Measurements from ENCODE around the gene DDA1. TPM values are rescaled to one million over a fixed set of nuclear protein-coding genes. Genes with fewer than 3 reads are reported as not detected.
"Not testable (repeated sequence)": the region's sequence is repeated elsewhere in the genome, so short reads cannot be mapped to it uniquely, and the experiment has no call there.

DDA1 gene
- total and polyA plus RNA-seq, 9 of the 15 experiments (the other 6 are each of a cell fraction or from before 2014, with no cell fraction given) = 1.4 to 83.8 (median 33.8) TPM

DNA sequence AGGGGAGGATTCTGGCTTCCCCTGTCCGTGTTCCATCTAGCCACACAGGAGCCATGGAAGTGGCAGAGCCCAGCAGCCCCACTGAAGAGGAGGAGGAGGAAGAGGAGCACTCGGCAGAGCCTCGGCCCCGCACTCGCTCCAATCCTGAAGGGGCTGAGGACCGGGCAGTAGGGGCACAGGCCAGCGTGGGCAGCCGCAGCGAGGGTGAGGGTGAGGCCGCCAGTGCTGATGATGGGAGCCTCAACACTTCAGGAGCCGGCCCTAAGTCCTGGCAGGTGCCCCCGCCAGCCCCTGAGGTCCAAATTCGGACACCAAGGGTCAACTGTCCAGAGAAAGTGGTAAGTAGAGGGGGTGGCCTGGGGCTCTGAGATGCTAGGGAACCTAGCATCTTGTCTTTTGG, 40.6 kb upstream of the DDA1 start:
- Histone ChIP-seq H3K9ac (ENCODE audit: insufficient read depth in 1 of 2, low read depth in 2 of 2, low read length in 2 of 2) (peak overlapping the region; percentile 81 to 91; a peak in 3 of 4 replicates), H2AFZ (ENCODE audit: low read depth, low read length) (no peak overlapping the region), H3K36me3 (ENCODE audit: control insufficient read depth, insufficient read depth, low read length) (peaks cover 34% of the 10 kb centered on the region), H3K27me3 (ENCODE audit: control insufficient read depth in 2 of 2, insufficient read depth in 2 of 2, low read length in 2 of 2) (no peaks in the 10 kb centered on the region), H3K9me3 (replicated peaks; ENCODE audit: control insufficient read depth, insufficient read depth, low read depth, low read length) (no peaks in the 10 kb centered on the region), H3K4me2 (ENCODE audit: insufficient read depth, low read length) (peak overlapping the region; percentile 91), H3K4me3 (peak overlapping the region; percentile 65), H3K4me1 (replicated peaks in 1 of 2; ENCODE audit: control insufficient read depth in 2 of 2, insufficient read depth in 2 of 2, low read length in 2 of 2) (peaks cover 3 to 13% of the 10 kb centered on the region in 2 experiments; a peak in 3 of 5 replicates), H3K27ac (ENCODE audit: extremely low read depth, low read depth, low read length) (peak overlapping the region; percentile 82; the same call in 2 of the 3 replicates), H3K79me2 (ENCODE audit: control insufficient read depth, insufficient read depth, low read length) (peaks cover 19% of the 10 kb centered on the region), H3K9me1 (ENCODE audit: control insufficient read depth, insufficient read depth, low read length) (no peaks in the 10 kb centered on the region), H4K20me1 (replicated peaks; ENCODE audit: control insufficient read depth, insufficient read depth, low read length) (no peaks in the 10 kb centered on the region)
- ATAC-seq (no peak), DNase-seq (ENCODE audit: extremely low read depth in 1 of 4, low spot score in 3 of 4) (no peak), FAIRE-seq (no peak)
- BruUV-seq (replicated peaks) = no TSS peak
- 90% methylated on average over 9 of the region's 13 CpGs for WGBS (ENCODE audit: insufficient coverage, low coverage, missing lambda C conversion rate)
- POLR2A ChIA-PET = interaction anchor here (2.7 kb wide), 1 partner anchor 13 kb away, joined by 12 read pairs; the partner anchor contains the start of gene ANKLE1
- in situ Hi-C loops (cut with MboI) = no loop called here
- intact Hi-C loops (cut with micrococcal nuclease) = loop anchor here (5.0 kb wide), 1 partner anchor 41 kb away; the partner anchor contains the start of gene OCEL1
- CTCF ChIA-PET (ENCODE audit: low intra/inter-chr PET ratio) = no interaction called here
- TF ChIP-seq RBFOX2 (IDR thresholded peaks at IDR 0.05; ENCODE audit: low read depth, low read length) = peak; percentile 40; the same call in 1 of the 2 replicates
- TF ChIP-seq, protein P1, sequence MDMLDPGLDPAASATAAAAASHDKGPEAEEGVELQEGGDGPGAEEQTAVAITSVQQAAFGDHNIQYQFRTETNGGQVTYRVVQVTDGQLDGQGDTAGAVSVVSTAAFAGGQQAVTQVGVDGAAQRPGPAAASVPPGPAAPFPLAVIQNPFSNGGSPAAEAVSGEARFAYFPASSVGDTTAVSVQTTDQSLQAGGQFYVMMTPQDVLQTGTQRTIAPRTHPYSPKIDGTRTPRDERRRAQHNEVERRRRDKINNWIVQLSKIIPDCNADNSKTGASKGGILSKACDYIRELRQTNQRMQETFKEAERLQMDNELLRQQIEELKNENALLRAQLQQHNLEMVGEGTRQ (CRISPR knock-in tag; IDR thresholded peaks at IDR 0.05) = no peak

- H3K27ac ChIP-seq (ENCODE audit: extremely low read depth, low read depth, low read length); H3K9me3 ChIP-seq (replicated peaks; ENCODE audit: control insufficient read depth, insufficient read depth, low read depth, low read length); H3K4me1 ChIP-seq (replicated peaks in 1 of 2; ENCODE audit: control insufficient read depth in 2 of 2, insufficient read depth in 2 of 2, low read length in 2 of 2); ATAC-seq; H3K9ac ChIP-seq (ENCODE audit: insufficient read depth in 1 of 2, low read depth in 2 of 2, low read length in 2 of 2); H4K20me1 ChIP-seq (replicated peaks; ENCODE audit: control insufficient read depth, insufficient read depth, low read length); CTCF ChIA-PET (ENCODE audit: low intra/inter-chr PET ratio); H3K4me2 ChIP-seq (ENCODE audit: insufficient read depth, low read length); H3K9me1 ChIP-seq (ENCODE audit: control insufficient read depth, insufficient read depth, low read length); H2AFZ ChIP-seq (ENCODE audit: low read depth, low read length); H3K4me3 ChIP-seq; DNase-seq (ENCODE audit: extremely low read depth in 1 of 4, low spot score in 3 of 4); FAIRE-seq; H3K27me3 ChIP-seq (ENCODE audit: control insufficient read depth in 2 of 2, insufficient read depth in 2 of 2, low read length in 2 of 2); BruUV-seq (replicated peaks); intact Hi-C loops (cut with micrococcal nuclease); H3K79me2 ChIP-seq (ENCODE audit: control insufficient read depth, insufficient read depth, low read length): not testable (repeated sequence)
- POLR2A ChIA-PET = interaction anchor here (0.7 kb wide), 2 partner anchors 8 to 59 kb away, joined by 3 to 4 read pairs; partner anchors contain the start of gene BABAM1
- H3K36me3 ChIP-seq (ENCODE audit: control insufficient read depth, insufficient read depth, low read length) = peaks cover 71% of the 10 kb centered on the region
- peak; percentile 62; the same call in 1 of the 2 replicates for TF ChIP-seq ZNF121 (CRISPR knock-in tag; conservative IDR thresholded peaks at IDR 0.05)
- 96% methylated on average over 3 of the region's 3 CpGs for WGBS (ENCODE audit: insufficient coverage, low coverage, missing lambda C conversion rate)
- in situ Hi-C loops (cut with MboI) = loop anchor here (5.0 kb wide), 1 partner anchor 73 kb away; no protein-coding TSS in a partner anchor
Measured at GRCh38 chr19:17274892-17275291, 34.5 kb upstream of the DDA1 start.

Measured in K562 (cell line).